ENCODE results near the gene TP53RK.

TP53RK gene

GRCh38 chr20:46724343-46724959 lies 35.2 kb upstream of the TP53RK start:
- H3K14ac ChIP-seq (ENCODE audit: low read length in 2 of 2): no peak overlapping the region
- no peak overlapping the region for H2AFZ ChIP-seq (ENCODE audit: low read depth, low read length)
- H3K4me2 ChIP-seq (ENCODE audit: low read length, poor library complexity, severe bottlenecking): no peak overlapping the region
- no peak overlapping the region for H3K4me3 ChIP-seq (ENCODE audit: insufficient read depth in 1 of 2, low read depth in 1 of 2, low read length in 2 of 2)
- 71% methylated on average over 1 of the region's 1 CpG for WGBS
- H3K23ac ChIP-seq (ENCODE audit: low read length in 2 of 2): no peak overlapping the region
- no peak overlapping the region for H4K8ac ChIP-seq (ENCODE audit: low read length)
- no peak for DNase-seq
- no peak overlapping the region for H3K27ac ChIP-seq (ENCODE audit: low read length, poor library complexity, severe bottlenecking)
- H3K18ac ChIP-seq (ENCODE audit: low read depth in 1 of 2, low read length in 2 of 2): no peak overlapping the region
- no peak overlapping the region for H2BK12ac ChIP-seq (ENCODE audit: low read length in 2 of 2)
- H3K9me3 ChIP-seq (ENCODE audit: control insufficient read depth, low read length): peaks cover 22% of the 10 kb centered on the region
- H3K9ac ChIP-seq (ENCODE audit: low read length): no peak overlapping the region
- no peak overlapping the region for H2BK15ac ChIP-seq (ENCODE audit: low read depth, poor library complexity, severe bottlenecking)
- H2BK5ac ChIP-seq (ENCODE audit: low read depth, low read length, poor library complexity, severe bottlenecking): no peak overlapping the region
- no peak overlapping the region for H2BK120ac ChIP-seq (ENCODE audit: low read depth, low read length)
- peaks cover 19 to 76% of the 10 kb centered on the region in 2 experiments for H3K36me3 ChIP-seq (ENCODE audit: control insufficient read depth in 1 of 2, insufficient read depth in 2 of 2, low read depth in 1 of 2, low read length in 2 of 2)
- H3K4me1 ChIP-seq (ENCODE audit: control insufficient read depth, insufficient read depth, low read depth, low read length): no peaks in the 10 kb centered on the region
- no peak overlapping the region for H2AK5ac ChIP-seq (ENCODE audit: low read length, severe bottlenecking)
- H3K79me1 ChIP-seq (replicated peaks; ENCODE audit: low read length, poor library complexity, severe bottlenecking): no peaks in the 10 kb centered on the region
- no peak overlapping the region for H3K4ac ChIP-seq (ENCODE audit: low read depth in 1 of 2, low read length in 2 of 2)
- no peak overlapping the region for H4K91ac ChIP-seq (ENCODE audit: low read length)
- H3K27me3 ChIP-seq (ENCODE audit: control insufficient read depth in 1 of 2, insufficient read depth in 1 of 2, low read length in 2 of 2): no peaks in the 10 kb centered on the region

DNA sequence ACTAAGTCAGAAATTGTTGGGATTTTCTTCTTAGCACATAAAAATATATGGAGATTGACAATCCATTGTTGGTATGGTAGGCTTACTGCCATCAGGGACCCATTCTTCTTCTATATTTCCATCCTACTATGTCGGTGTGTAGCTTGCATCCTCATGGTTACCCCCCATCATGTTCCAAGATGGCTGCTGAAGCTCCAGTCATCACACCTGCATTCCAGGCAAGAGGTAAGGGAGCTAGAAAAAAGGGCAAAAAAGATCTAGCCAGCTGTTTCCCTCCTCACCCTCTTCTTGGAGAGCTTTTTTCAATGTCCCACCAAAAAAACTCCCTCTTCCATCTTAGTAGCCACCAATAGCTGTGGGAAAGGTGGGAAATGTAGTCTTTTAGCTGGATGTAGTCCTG lies 33.8 kb upstream of the TP53RK start:
- H3K4ac ChIP-seq (ENCODE audit: low read depth in 1 of 2, low read length in 2 of 2): no peak overlapping the region
- H2BK15ac ChIP-seq (ENCODE audit: low read depth, poor library complexity, severe bottlenecking): no peak overlapping the region
- H4K91ac ChIP-seq (ENCODE audit: low read length): no peak overlapping the region
- no peak for DNase-seq
- H2AK5ac ChIP-seq (ENCODE audit: low read length, severe bottlenecking): no peak overlapping the region
- H2AFZ ChIP-seq (ENCODE audit: low read depth, low read length): no peak overlapping the region
- H3K27me3 ChIP-seq (ENCODE audit: control insufficient read depth in 1 of 2, insufficient read depth in 1 of 2, low read length in 2 of 2): no peaks in the 10 kb centered on the region
- H3K9me3 ChIP-seq (ENCODE audit: control insufficient read depth, low read length): peaks cover 23% of the 10 kb centered on the region
- H3K4me1 ChIP-seq (ENCODE audit: control insufficient read depth, insufficient read depth, low read depth, low read length): no peaks in the 10 kb centered on the region
- H3K18ac ChIP-seq (ENCODE audit: low read depth in 1 of 2, low read length in 2 of 2): no peak overlapping the region
- peaks cover 14 to 76% of the 10 kb centered on the region in 2 experiments for H3K36me3 ChIP-seq (ENCODE audit: control insufficient read depth in 1 of 2, insufficient read depth in 2 of 2, low read depth in 1 of 2, low read length in 2 of 2)
- no peak overlapping the region for H3K4me3 ChIP-seq (ENCODE audit: insufficient read depth in 1 of 2, low read depth in 1 of 2, low read length in 2 of 2)
- no peak overlapping the region for H3K4me2 ChIP-seq (ENCODE audit: low read length, poor library complexity, severe bottlenecking)
- 80% methylated on average over 1 of the region's 1 CpG for WGBS
- no peak overlapping the region for H3K9ac ChIP-seq (ENCODE audit: low read length)
- no peak overlapping the region for H3K23ac ChIP-seq (ENCODE audit: low read length in 2 of 2)
- H4K8ac ChIP-seq (ENCODE audit: low read length): no peak overlapping the region
- H3K27ac ChIP-seq (ENCODE audit: low read length, poor library complexity, severe bottlenecking): no peak overlapping the region
- H3K79me1 ChIP-seq (replicated peaks; ENCODE audit: low read length, poor library complexity, severe bottlenecking): no peaks in the 10 kb centered on the region
- H2BK5ac ChIP-seq (ENCODE audit: low read depth, low read length, poor library complexity, severe bottlenecking): no peak overlapping the region
- no peak overlapping the region for H2BK120ac ChIP-seq (ENCODE audit: low read depth, low read length)
- H3K14ac ChIP-seq (ENCODE audit: low read length in 2 of 2): no peak overlapping the region
- no peak overlapping the region for H2BK12ac ChIP-seq (ENCODE audit: low read length in 2 of 2)

DNA sequence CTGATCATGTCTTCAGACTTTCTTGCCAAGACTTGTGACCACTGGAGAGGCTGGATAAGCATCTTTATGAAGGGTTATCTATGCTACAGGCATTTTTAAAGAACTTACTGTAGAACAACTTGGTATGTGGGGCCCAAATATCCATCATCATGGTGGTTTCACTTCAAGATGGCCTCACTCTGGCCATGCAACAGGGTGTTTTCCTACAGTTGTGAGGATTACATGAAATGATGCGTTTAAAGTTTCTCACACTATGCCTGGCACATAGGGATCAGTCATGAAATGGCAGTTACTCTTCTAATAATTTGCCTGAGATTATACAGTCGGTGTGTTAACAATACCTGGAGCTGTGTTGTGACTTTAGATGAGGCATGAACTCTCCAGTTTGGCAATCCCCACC lies 33.2 kb upstream of the TP53RK start:
- H3K36me3 ChIP-seq (ENCODE audit: control insufficient read depth in 1 of 2, insufficient read depth in 2 of 2, low read depth in 1 of 2, low read length in 2 of 2): peaks cover 14 to 75% of the 10 kb centered on the region in 2 experiments
- no peaks in the 10 kb centered on the region for H3K27me3 ChIP-seq (ENCODE audit: control insufficient read depth in 1 of 2, insufficient read depth in 1 of 2, low read length in 2 of 2)
- peaks cover 23% of the 10 kb centered on the region for H3K9me3 ChIP-seq (ENCODE audit: control insufficient read depth, low read length)
- WGBS: 100% methylated on average over 2 of the region's 2 CpGs
- no peaks in the 10 kb centered on the region for H3K4me1 ChIP-seq (ENCODE audit: control insufficient read depth, insufficient read depth, low read depth, low read length)
- no peak for DNase-seq
- no peak overlapping the region for H3K18ac ChIP-seq (ENCODE audit: low read depth in 1 of 2, low read length in 2 of 2)
- H3K9ac ChIP-seq (ENCODE audit: low read length): no peak overlapping the region
- H2AFZ ChIP-seq (ENCODE audit: low read depth, low read length): no peak overlapping the region
- H4K8ac ChIP-seq (ENCODE audit: low read length): no peak overlapping the region
- no peak overlapping the region for H3K27ac ChIP-seq (ENCODE audit: low read length, poor library complexity, severe bottlenecking)
- H3K4me3 ChIP-seq (ENCODE audit: insufficient read depth in 1 of 2, low read depth in 1 of 2, low read length in 2 of 2): no peak overlapping the region
- H2BK15ac ChIP-seq (ENCODE audit: low read depth, poor library complexity, severe bottlenecking): no peak overlapping the region
- H2BK12ac ChIP-seq (ENCODE audit: low read length in 2 of 2): no peak overlapping the region
- no peak overlapping the region for H4K91ac ChIP-seq (ENCODE audit: low read length)
- no peak overlapping the region for H2BK5ac ChIP-seq (ENCODE audit: low read depth, low read length, poor library complexity, severe bottlenecking)
- H3K4ac ChIP-seq (ENCODE audit: low read depth in 1 of 2, low read length in 2 of 2): no peak overlapping the region
- H3K4me2 ChIP-seq (ENCODE audit: low read length, poor library complexity, severe bottlenecking): no peak overlapping the region
- H3K23ac ChIP-seq (ENCODE audit: low read length in 2 of 2): no peak overlapping the region
- H2BK120ac ChIP-seq (ENCODE audit: low read depth, low read length): no peak overlapping the region
- no peaks in the 10 kb centered on the region for H3K79me1 ChIP-seq (replicated peaks; ENCODE audit: low read length, poor library complexity, severe bottlenecking)
- no peak overlapping the region for H2AK5ac ChIP-seq (ENCODE audit: low read length, severe bottlenecking)
- H3K14ac ChIP-seq (ENCODE audit: low read length in 2 of 2): no peak overlapping the region

- no peak overlapping the region for H2BK12ac ChIP-seq (ENCODE audit: low read length in 2 of 2)
- peak overlapping the region in 1 of 2 experiments; percentile 1 for H3K4me3 ChIP-seq (ENCODE audit: insufficient read depth in 1 of 2, low read depth in 1 of 2, low read length in 2 of 2)
- H3K9ac ChIP-seq (ENCODE audit: low read length): no peak overlapping the region
- H2BK5ac ChIP-seq (ENCODE audit: low read depth, low read length, poor library complexity, severe bottlenecking): no peak overlapping the region
- 100% methylated on average over 1 of the region's 1 CpG for WGBS
- peaks cover 23% of the 10 kb centered on the region for H3K9me3 ChIP-seq (ENCODE audit: control insufficient read depth, low read length)
- H3K18ac ChIP-seq (ENCODE audit: low read depth in 1 of 2, low read length in 2 of 2): no peak overlapping the region
- H3K27ac ChIP-seq (ENCODE audit: low read length, poor library complexity, severe bottlenecking): no peak overlapping the region
- no peak overlapping the region for H2BK15ac ChIP-seq (ENCODE audit: low read depth, poor library complexity, severe bottlenecking)
- DNase-seq: no peak
- H3K79me1 ChIP-seq (replicated peaks; ENCODE audit: low read length, poor library complexity, severe bottlenecking): no peaks in the 10 kb centered on the region
- H3K27me3 ChIP-seq (ENCODE audit: control insufficient read depth in 1 of 2, insufficient read depth in 1 of 2, low read length in 2 of 2): no peaks in the 10 kb centered on the region
- H3K36me3 ChIP-seq (ENCODE audit: control insufficient read depth in 1 of 2, insufficient read depth in 2 of 2, low read depth in 1 of 2, low read length in 2 of 2): peaks cover 14 to 72% of the 10 kb centered on the region in 2 experiments
- H3K4me1 ChIP-seq (ENCODE audit: control insufficient read depth, insufficient read depth, low read depth, low read length): no peaks in the 10 kb centered on the region
- H3K4ac ChIP-seq (ENCODE audit: low read depth in 1 of 2, low read length in 2 of 2): no peak overlapping the region
- H4K91ac ChIP-seq (ENCODE audit: low read length): no peak overlapping the region
- no peak overlapping the region for H3K4me2 ChIP-seq (ENCODE audit: low read length, poor library complexity, severe bottlenecking)
- H3K14ac ChIP-seq (ENCODE audit: low read length in 2 of 2): no peak overlapping the region
- H4K8ac ChIP-seq (ENCODE audit: low read length): no peak overlapping the region
- no peak overlapping the region for H2BK120ac ChIP-seq (ENCODE audit: low read depth, low read length)
- no peak overlapping the region for H3K23ac ChIP-seq (ENCODE audit: low read length in 2 of 2)
- H2AFZ ChIP-seq (ENCODE audit: low read depth, low read length): no peak overlapping the region
- H2AK5ac ChIP-seq (ENCODE audit: low read length, severe bottlenecking): no peak overlapping the region
Measured at GRCh38 chr20:46721476-46721875, 32.2 kb upstream of the TP53RK start.
